Measurements from ENCODE around the gene ABCA8. TPM values are rescaled to one million over a fixed set of nuclear protein-coding genes. Genes with fewer than 3 reads are reported as not detected.

The ABCA8 gene
- total RNA-seq, 1 experiment from 2014 or later = not detected

GRCh38 chr17:68849673-68850610, 105.2 kb downstream of the ABCA8 start:
- Histone ChIP-seq H3K27me3 (ENCODE audit: insufficient read depth, low read length) (no peaks in the 10 kb centered on the region), H3K79me1 (ENCODE audit: insufficient read depth, low read depth, low read length, poor library complexity, severe bottlenecking) (no peaks in the 10 kb centered on the region), H3K23me2 (ENCODE audit: insufficient read length, low read depth, low read length, poor library complexity, severe bottlenecking) (no peaks in the 10 kb centered on the region), H3K79me2 (ENCODE audit: insufficient read depth, low read length) (no peaks in the 10 kb centered on the region), H4K91ac (ENCODE audit: insufficient read length, low read depth, low read length) (no peak overlapping the region), H2BK20ac (ENCODE audit: low read depth, low read length, poor library complexity, severe bottlenecking) (no peak overlapping the region), H4K20me1 (ENCODE audit: control insufficient read depth, insufficient read depth, insufficient read length) (no peaks in the 10 kb centered on the region), H2BK15ac (ENCODE audit: low read depth, low read length) (no peak overlapping the region), H3K9ac (ENCODE audit: extremely low read depth, insufficient read length, low read length) (no peak overlapping the region), H3K4ac (ENCODE audit: low read depth, low read length) (no peak overlapping the region), H3K23ac (ENCODE audit: insufficient read length, low read depth, low read length) (no peak overlapping the region), H3K56ac (ENCODE audit: insufficient read length, low read depth, low read length) (no peak overlapping the region), H3K4me2 (ENCODE audit: insufficient read depth, insufficient read length, low read length) (no peak overlapping the region), H3K4me1 (ENCODE audit: insufficient read depth, low read length) (no peaks in the 10 kb centered on the region), H3K27ac (ENCODE audit: insufficient read length, low read depth, low read length) (no peak overlapping the region), H2AK5ac (ENCODE audit: insufficient read length, low read length) (no peak overlapping the region), H4K5ac (ENCODE audit: insufficient read length, low read depth, low read length) (no peak overlapping the region), H3K9me3 (ENCODE audit: control insufficient read depth, low read depth, low read length) (no peaks in the 10 kb centered on the region), H4K8ac (replicated peaks; ENCODE audit: insufficient read length, low read depth, low read length) (no peak overlapping the region), H2BK12ac (ENCODE audit: insufficient read length, low read depth, low read length) (no peak overlapping the region), H3K18ac (ENCODE audit: insufficient read length, low read depth, low read length) (no peak overlapping the region), H3T11ph (ENCODE audit: low read length) (no peak overlapping the region), H3K14ac (ENCODE audit: insufficient read depth, low read length) (no peak overlapping the region), H2BK120ac (ENCODE audit: low read depth, low read length, poor library complexity, severe bottlenecking) (no peak overlapping the region), H2AFZ (ENCODE audit: low read length) (no peak overlapping the region), H2BK5ac (ENCODE audit: insufficient read length, low read length) (no peak overlapping the region)
- no peaks in the 10 kb centered on the region for H3K36me3 Mint-ChIP-seq (ENCODE audit: insufficient read depth in 1 of 3, low read depth in 3 of 3)
- no peak for TF ChIP-seq CTCF (conservative IDR thresholded peaks at IDR 0.05)
- H3K4me3 Mint-ChIP-seq = no peak overlapping the region
- H3K27me3 Mint-ChIP-seq (ENCODE audit: low read depth) = no peaks in the 10 kb centered on the region; the same call in 1 of the 2 replicates
- no peak for DNase-seq
- no peak overlapping the region for H3K27ac Mint-ChIP-seq
- no CpG with 5 or more reads among the region's 7 CpGs for WGBS (ENCODE audit: extremely low coverage, insufficient read length, low lambda C conversion rate)
- no peaks in the 10 kb centered on the region for H3K4me1 Mint-ChIP-seq
- peaks cover 5 to 12% of the 10 kb centered on the region in 2 experiments; a peak in 3 of 5 replicates for H3K9me3 Mint-ChIP-seq

Measured in H9 (cell line).